GM21423 (cell line): Measurements from ENCODE around the gene CD68.

ENCODE experiments used
- ATAC-seq: cut with Tn5 transposase; IDR thresholded peaks from one replicate; pipeline ENCODE4 v1.9.1; 2021; ENCODE audit warnings: mild to moderate bottlenecking, moderate library complexity; ENCODE audit not compliant: unreplicated experiment

The CD68 gene

DNA sequence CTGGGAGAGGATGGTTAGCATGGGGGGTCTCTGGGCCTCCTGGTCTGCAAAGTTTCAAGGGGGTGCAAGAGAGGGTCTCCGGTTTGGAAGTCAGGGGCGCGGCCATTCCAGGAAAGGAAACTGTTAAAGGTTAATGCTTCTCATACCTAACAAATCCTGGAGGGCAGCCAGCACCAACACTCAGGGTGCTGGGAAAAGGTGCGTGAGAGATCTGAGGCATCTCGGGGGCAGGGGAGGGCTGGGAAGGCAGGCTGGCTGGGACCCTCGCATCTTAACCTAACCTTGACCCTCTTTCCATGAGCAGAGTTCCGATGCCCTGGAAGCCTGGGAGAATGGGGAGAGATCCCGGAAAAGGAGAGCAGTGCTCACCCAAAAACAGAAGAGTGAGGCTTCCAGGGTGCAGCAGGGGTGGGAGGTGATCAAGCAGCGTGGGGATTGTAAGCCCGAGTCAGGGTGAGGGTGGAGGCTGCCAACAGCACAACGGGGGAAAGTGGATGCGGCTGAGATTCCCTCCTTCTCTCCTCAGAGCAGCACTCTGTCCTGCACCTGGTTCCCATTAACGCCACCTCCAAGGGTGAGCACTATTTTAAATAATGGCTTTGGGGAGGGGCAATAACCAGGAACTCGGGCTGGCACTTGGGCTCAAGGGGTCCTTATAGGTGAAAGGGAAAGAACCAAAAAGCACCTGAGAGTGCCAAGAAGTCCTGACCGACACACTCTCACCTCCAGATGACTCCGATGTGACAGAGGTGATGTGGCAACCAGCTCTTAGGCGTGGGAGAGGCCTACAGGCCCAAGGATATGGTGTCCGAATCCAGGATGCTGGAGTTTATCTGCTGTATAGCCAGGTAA lies 19.9 kb upstream of the CD68 start:
- no peak for ATAC-seq

DNA sequence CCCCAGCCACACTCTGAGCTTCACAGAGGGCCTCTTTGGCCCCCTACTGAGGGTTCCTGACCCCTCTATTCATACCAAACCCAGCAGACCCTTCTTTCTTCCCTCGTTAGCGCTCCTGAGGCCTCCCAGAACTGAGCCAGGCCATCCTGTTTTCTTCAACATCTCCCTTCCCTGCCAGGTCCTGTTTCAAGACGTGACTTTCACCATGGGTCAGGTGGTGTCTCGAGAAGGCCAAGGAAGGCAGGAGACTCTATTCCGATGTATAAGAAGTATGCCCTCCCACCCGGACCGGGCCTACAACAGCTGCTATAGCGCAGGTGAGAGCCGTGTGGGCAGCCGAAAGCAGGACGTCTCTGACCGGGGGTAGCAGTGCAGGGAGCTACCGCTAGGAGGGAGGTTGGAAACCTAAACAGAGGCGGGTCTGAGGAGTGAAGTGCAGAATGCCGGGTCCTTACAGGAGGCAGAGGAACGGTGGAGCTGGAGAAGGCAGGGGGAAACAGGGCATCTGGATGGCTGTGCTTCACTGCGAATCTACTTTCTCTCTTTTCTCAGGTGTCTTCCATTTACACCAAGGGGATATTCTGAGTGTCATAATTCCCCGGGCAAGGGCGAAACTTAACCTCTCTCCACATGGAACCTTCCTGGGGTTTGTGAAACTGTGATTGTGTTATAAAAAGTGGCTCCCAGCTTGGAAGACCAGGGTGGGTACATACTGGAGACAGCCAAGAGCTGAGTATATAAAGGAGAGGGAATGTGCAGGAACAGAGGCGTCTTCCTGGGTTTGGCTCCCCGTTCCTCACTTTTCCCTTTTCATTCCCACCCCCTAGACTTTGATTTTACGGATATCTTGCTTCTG lies 19.0 kb upstream of the CD68 start:
- ATAC-seq: no peak

DNA sequence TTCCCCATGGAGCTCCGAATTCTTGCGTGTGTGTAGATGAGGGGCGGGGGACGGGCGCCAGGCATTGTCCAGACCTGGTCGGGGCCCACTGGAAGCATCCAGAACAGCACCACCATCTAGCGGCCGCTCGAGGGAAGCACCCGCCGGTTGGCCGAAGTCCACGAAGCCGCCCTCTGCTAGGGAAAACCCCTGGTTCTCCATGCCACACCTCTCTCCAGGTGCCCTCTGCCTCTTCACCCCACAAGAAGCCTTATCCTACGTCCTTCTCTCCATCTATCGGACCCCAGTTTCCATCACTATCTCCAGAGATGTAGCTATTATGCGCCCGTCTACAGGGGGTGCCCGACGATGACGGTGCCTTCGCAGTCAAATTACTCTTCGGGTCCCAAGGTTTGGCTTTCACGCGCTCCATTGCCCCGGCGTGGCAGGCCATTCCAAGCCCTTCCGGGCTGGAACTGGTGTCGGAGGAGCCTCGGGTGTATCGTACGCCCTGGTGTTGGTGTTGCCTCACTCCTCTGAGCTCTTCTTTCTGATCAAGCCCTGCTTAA lies 18.3 kb upstream of the CD68 start:
- ATAC-seq: peak; percentile 43

DNA sequence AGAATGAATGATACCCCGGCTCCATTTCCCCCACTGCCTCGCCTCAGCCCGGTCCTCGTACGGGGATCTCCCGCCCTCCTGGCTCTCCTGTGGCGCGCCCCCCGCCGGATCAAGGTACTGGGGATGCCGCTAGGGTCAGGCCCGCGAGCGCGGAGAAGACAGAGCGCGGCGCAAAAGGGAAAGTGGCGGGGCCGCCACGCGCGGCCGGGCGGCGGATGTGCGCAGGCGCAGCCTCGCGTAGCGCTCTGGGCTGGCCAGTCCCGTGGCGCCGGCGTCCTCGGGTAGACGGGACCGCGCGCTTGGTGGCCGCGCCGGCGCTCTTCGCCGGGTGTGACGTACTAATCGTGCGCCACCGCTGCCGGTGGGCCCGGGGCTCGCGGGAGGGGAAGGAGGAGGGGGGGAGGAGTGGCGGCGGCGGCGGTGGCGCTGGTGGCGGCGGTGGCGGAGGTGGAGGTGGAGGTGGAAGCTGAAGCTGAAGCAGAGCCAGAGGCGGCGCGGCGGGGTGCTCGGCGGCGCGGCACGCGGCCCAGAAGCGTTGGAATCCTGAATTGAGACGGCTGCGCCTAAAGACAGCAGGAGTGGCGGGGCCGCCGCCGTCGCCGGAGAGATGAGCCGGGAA lies 17.7 kb upstream of the CD68 start, which contains the start of gene SENP3:
TSS of gene SENP3 (plus strand) at position 331 of the 619 bp plus-strand sequence. CDS start 1,158 bp downstream, outside the sequence.
- ATAC-seq: peak; percentile 57

DNA sequence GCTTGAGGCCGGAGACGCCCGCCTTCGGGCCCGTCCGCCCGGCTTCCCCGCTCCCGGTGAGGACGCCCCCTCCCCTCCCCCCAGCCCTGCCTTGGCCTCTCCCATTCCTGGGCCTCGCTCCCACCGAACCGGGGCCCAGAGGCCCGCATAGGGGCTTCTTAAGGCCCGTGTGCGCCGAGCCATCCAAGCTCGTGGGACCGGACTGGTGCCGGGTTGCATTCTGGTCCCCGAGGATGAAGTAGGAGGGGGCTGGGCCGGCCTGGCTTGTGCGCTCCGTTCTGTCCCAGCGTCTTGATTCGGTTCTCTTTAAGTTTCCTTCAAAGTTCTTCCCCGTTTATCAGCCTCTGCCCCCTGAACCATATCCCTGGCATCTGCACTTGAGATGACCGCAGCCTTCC lies 17.2 kb upstream of the CD68 start:
- no peak for ATAC-seq

DNA sequence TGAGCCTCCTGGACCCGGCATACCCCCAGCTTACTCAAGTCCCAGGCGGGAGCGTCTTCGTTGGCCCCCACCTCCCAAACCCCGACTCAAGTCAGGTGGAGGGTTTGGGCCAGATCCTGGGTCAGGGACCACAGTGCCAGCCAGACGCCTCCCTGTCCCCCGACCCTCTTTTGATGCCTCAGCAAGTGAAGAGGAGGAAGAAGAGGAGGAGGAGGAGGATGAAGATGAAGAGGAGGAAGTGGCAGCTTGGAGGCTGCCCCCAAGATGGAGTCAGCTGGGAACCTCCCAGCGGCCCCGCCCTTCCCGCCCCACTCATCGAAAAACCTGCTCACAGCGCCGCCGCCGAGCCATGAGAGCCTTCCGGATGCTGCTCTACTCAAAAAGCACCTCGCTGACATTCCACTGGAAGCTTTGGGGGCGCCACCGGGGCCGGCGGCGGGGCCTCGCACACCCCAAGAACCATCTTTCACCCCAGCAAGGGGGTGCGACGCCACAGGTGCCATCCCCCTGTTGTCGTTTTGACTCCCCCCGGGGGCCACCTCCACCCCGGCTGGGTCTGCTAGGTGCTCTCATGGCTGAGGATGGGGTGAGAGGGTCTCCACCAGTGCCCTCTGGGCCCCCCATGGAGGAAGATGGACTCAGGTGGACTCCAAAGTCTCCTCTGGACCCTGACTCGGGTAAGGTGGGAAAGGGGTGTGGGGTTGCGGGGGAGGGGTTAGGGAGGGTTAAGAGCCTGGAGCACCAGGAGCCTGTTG lies 16.1 kb upstream of the CD68 start:
- ATAC-seq: no peak

DNA sequence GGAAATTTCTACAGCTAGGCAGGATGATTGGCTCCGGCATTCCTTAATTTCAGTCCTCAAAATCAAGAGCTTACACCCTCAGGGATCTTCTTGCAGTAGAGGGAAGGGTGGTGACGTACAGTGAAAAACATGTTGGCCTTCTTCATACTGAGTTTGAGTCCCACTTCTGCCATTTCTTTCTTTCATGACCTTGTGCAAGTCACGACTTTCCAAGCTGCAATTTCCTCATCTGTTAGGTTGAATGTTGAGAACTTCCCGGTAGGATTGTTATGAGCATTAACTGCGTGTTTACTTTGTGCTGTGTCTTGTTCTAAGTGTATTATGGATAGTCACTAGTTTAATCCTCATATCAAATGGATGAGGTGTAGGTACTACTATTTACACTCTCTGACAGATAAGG lies 9.9 kb upstream of the CD68 start:
- ATAC-seq: no peak

DNA sequence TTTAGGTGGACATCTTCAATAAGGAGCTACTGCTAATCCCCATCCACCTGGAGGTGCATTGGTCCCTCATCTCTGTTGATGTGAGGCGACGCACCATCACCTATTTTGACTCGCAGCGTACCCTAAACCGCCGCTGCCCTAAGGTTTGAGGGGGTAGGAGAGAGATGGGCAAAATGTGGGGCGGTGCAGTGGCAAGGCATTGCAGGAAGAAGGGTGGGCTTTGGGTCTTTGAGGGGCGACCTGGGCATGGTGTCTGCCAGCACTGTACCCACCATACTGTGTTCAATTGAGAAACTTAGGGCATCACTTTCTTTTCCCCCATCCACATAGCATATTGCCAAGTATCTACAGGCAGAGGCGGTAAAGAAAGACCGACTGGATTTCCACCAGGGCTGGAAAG lies 9.1 kb upstream of the CD68 start:
- ATAC-seq: no peak

DNA sequence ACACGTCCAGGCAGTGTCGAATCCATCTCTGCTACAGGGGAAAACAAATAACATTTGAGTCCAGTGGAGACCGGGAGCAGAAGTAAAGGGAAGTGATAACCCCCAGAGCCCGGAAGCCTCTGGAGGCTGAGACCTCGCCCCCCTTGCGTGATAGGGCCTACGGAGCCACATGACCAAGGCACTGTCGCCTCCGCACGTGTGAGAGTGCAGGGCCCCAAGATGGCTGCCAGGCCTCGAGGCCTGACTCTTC lies 7.2 kb upstream of the CD68 start:
- peak; percentile 91 for ATAC-seq

DNA sequence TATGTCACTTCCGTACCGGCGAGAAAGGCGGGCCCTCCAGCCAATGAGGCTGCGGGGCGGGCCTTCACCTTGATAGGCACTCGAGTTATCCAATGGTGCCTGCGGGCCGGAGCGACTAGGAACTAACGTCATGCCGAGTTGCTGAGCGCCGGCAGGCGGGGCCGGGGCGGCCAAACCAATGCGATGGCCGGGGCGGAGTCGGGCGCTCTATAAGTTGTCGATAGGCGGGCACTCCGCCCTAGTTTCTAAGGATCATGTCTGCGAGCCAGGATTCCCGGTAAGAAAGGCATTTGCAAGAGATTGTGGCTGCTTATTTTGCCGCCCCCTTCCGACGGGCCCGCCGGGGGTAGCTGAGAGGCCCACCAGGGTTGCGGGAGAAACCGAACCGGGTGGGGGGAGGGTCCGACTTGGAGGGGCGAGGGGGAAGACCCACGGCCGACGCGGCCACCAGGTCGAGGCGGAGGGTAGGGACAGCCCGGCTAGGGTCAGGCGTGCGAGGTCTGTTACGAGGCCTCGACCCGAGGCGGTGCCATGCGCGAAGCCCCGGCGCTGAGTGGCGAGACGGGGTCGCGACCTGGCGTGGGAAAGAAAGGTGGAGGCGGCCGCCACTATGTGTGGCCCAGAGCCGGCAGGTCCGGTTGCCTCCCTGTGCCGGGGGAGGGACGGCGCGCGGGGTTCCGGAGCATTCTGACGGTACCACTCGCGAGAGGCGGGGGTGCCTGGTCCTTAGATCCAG lies 6.7 kb upstream of the CD68 start:
- no peak for ATAC-seq

DNA sequence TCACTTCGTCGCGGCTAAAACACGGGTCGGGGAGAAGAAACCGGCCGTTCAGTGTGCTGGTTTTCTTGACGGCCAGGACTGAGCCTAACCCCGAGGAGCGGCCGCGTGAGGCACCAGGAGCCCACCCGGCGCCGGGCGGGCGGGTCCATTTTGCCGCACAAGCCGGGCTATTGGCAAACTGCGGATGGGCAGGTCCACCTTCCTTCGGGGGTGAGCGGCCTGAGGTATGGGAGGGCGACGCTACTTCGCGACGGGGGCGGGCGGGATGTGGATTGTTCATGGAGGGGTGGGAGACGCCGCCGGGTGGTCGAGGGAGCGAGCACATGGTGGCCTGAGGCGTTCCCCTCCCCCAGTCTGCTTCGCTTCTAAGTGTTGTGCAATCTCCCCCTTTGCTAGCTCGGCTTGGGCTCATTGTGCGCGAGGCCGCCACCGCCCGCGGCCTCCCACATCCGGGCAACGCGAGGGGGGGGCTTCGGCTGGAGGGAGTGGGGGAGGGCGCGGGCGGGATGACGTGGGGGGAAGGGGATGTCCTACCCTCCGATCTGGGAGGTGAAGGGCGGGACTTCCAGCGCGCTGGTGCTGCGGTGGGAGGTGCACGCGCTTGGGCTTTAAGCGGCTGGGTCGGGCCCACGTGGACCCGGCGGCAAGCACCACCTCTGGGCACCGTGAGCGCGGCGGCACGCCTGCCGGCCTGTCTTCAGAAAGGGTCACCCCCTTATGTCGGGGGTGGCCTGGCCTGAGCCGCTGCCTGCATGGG lies 5.9 kb upstream of the CD68 start:
- peak; percentile 19 for ATAC-seq

DNA sequence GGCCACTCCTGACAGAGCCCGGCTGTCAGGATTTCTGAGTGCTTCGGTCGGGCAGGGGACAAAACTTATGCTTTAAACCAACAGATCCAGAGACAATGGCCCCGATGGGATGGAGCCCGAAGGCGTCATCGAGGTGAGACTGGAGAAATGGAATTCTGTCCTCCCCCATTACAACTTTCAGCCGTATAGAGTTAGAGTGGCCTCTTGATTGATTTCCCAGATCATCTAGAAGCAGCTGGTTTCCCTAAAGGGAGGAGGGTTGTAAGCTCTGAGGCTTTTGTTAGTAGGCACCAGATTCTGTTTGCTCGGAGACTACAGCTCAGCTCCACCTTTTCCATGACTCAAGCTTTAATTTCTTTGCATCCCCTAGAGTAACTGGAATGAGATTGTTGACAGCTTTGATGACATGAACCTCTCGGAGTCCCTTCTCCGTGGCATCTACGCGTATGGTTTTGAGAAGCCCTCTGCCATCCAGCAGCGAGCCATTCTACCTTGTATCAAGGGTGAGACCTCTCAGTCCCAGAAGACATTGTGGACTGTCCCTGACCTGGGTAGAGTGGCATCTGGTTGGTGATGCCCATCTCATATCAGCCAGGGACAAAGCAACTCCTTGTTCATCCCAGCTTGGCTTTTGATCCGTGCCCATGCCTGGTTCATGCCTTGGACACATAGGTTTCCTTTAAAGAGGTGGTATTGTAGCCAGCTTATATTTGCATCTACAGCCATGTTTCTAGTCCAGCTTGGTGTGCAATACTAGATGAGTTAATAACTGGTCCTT lies 5.1 kb upstream of the CD68 start:
- ATAC-seq: no peak

DNA sequence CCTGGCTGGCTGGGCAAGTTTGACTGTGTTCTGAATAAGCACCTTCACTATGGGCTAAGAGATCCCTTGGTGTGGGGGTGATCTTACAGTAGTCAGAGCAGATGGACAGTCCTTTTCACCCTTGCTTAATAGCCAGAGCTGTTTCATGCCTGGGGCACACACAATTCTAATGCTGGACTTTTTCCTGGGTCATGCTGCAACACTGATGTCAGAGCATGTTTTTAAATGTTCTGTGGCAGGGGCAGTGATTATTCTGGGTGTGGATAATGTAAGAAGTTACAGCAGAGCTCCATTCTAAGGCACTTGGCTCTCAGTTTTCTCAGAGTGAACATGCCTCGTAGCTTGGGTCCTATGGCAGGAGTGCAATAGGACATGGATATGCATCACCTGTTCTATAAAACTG lies 4.0 kb upstream of the CD68 start:
- no peak for ATAC-seq

DNA sequence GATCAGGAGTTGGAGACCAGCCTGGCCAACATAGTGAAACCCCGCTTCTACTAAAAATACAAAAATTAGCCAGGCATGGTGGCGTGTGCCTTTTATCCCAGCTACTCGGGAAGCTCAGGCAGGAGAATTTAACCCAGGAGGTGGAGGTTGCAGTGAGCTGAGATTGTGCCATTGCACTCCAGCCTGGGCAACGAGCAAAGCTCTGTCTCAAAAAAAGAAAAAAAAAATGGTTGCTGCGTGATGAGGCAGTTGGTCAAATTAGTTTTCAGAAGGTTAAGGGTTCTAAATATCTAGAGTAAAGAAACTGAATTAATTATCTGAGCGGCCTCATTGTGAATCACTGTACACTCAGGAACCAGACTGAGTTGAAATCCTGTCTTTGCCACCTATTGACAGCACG lies 3.5 kb upstream of the CD68 start:
- ATAC-seq: no peak

DNA sequence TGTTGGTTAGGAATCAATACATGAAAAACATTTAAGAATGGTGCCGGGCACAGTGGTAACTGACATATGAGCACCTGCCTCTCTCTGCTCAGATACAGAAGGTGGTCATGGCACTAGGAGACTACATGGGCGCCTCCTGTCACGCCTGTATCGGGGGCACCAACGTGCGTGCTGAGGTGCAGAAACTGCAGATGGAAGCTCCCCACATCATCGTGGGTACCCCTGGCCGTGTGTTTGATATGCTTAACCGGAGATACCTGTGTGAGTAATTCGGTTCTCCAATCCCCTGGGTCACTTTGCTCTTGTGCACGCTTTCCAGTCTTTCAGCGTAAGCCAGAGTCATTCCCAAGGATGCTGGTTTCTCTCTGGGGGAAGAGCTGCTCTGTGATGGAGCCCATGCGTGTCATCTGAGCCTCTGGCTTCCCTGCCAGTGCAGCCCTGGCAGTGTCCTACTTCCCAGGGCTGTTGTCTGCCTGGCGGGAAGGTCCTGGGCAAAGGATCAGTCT lies 3.0 kb upstream of the CD68 start:
- ATAC-seq: no peak

DNA sequence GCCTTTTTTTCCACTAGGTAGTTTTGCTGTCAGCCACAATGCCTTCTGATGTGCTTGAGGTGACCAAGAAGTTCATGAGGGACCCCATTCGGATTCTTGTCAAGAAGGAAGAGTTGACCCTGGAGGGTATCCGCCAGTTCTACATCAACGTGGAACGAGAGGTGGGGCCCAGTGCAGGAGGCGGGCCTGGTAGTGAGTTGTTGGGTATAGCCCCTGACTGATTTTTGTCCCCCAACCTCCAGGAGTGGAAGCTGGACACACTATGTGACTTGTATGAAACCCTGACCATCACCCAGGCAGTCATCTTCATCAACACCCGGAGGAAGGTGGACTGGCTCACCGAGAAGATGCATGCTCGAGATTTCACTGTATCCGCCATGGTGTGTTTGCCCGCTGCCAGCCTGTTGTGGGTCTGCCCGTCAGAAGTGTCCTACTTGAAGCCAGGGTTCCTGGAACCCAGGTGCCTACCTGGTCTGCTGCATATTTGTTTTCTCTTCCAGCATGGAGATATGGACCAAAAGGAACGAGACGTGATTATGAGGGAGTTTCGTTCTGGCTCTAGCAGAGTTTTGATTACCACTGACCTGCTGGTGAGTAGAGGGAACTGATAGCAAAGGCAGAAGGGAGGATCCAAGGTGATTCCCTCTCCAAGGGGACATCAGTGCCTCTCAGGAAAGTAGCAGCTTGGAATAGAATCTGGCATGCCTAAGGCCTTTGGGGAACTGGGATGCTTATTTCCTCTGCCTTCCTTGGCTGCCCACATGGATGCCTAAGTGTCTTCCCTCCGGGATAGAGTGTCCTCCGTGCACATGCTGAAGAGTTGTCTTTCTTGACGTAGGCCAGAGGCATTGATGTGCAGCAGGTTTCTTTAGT lies 1.9 kb upstream of the CD68 start:
- ATAC-seq: no peak

DNA sequence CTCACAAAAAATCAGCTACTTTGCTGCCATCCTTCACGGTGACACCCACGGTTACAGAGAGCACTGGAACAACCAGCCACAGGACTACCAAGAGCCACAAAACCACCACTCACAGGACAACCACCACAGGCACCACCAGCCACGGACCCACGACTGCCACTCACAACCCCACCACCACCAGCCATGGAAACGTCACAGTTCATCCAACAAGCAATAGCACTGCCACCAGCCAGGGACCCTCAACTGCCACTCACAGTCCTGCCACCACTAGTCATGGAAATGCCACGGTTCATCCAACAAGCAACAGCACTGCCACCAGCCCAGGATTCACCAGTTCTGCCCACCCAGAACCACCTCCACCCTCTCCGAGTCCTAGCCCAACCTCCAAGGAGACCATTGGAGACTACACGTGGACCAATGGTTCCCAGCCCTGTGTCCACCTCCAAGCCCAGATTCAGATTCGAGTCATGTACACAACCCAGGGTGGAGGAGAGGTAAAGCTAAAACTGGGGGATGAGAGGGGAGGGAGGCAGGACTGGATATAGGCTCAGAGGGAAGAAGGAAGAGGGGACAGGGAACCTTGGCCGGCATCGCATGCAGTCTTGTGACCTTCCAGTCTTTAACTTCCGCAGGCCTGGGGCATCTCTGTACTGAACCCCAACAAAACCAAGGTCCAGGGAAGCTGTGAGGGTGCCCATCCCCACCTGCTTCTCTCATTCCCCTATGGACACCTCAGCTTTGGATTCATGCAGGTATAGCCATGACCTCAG lies 581 bp downstream of the CD68 start:
- no peak for ATAC-seq
